AG09309 (cell line): ENCODE measurements around the gene XRN2.
A peak's percentile ranks its signal among the peaks of the same experiment; 100 is the strongest.

Source experiments
- DNase-seq: peaks from one replicate; pipeline ENCODE4 v3.0.0-alpha.2; 2010; ENCODE audit warnings: low read depth
- H3K4me3 ChIP-seq: 2 replicates; pipeline ENCODE4 v1.5.1; 2011; ENCODE audit warnings: mild to moderate bottlenecking, low read depth, low read length, moderate library complexity; ENCODE audit not compliant: control insufficient read depth
- TF ChIP-seq, protein P1 (sequence below): IDR thresholded peaks from 2 replicates; pipeline ENCODE4 v1.5.1; 2011; ENCODE audit warnings: mild to moderate bottlenecking, low read depth, low read length, inconsistent platforms; ENCODE audit not compliant: insufficient read depth, control insufficient read depth; ENCODE audit errors: missing control alignments

The XRN2 gene

DNA sequence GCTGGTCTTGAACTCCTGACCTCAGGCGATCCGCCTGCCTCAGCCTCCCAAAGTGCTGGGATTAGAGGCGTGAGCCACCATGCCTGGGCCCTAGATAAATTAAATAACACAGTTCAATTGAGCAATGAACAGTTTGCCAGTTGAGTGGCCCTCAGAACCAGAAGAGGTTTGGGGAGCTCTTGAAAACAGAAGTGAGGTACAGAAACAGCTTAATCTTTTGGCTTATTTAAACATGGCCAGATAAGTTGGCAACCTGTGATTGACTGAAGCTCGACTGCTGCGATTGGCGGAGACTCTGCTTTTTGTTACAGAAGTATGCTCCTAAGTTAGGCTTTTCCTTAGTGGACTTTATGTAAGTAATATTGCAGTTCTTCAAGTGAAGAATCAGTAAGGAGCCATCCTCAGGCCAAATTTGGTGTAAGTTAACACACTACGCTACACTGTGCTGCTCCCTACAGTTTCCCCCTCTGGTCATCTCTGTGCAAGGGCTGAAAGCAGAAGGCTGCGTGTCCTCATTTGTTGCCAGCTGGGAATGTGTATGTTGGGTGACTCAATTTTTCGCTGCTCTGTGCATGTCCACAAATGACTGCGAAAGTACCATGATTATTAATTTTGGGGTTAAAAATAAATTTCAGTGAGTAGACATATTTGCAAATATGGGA is 9.8 kb downstream of the XRN2 start:
- no peak for DNase-seq
- TF ChIP-seq, protein P1, sequence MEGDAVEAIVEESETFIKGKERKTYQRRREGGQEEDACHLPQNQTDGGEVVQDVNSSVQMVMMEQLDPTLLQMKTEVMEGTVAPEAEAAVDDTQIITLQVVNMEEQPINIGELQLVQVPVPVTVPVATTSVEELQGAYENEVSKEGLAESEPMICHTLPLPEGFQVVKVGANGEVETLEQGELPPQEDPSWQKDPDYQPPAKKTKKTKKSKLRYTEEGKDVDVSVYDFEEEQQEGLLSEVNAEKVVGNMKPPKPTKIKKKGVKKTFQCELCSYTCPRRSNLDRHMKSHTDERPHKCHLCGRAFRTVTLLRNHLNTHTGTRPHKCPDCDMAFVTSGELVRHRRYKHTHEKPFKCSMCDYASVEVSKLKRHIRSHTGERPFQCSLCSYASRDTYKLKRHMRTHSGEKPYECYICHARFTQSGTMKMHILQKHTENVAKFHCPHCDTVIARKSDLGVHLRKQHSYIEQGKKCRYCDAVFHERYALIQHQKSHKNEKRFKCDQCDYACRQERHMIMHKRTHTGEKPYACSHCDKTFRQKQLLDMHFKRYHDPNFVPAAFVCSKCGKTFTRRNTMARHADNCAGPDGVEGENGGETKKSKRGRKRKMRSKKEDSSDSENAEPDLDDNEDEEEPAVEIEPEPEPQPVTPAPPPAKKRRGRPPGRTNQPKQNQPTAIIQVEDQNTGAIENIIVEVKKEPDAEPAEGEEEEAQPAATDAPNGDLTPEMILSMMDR, result no peak
- no peak overlapping the region for H3K4me3 ChIP-seq

DNA sequence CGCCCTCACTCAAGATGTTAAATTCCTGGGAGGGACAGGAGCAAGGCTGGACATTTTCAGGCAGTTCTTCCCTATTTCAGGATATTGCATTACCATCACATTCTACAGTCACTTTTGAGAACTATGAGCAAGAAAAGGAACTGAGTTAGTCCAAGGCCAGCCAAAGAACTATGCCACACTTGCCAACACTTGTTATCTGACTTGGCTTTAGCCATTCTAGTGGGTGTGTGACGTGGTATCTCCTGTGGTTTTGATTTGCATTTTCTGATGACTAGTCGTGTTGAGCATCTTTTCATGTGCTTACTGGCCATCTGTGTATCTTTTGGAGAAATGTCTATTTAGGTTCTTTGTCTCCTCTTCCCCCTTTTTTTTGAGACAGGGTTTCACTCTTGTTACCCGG is 12.0 kb downstream of the XRN2 start:
- TF ChIP-seq, protein P1, result no peak
- DNase-seq, result peak; percentile 79
- no peak overlapping the region for H3K4me3 ChIP-seq

DNA sequence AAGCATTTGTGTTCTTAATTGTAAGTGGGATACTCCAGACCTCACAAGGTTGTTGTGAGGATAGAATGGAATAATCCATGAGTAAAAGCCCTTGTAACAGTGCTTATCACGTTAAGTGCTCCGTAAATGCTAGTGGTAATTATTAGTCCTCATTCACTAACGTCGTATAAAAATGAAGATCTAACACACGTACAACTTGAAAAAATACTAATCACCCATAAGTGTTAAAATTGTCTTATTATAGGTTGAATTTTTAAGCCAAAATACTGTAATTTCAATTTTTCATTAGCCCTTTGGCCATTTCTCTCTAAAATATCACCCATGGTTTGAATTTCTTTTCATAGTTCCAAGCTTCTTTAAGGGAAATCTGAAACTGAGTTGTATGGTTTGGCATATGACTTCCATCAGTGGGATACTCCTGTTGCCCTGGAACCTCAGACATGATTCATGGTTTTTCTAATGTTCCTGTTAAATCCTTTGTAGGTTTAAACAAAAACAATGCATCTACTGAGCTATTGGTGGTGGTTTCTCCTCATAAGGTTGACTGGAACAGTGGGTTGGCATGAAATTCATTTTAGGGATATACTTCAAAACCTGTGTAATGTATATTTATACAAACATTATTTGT is 19.1 kb downstream of the XRN2 start:
- DNase-seq, result no peak
- TF ChIP-seq, protein P1, result no peak
- no peak overlapping the region for H3K4me3 ChIP-seq

DNA sequence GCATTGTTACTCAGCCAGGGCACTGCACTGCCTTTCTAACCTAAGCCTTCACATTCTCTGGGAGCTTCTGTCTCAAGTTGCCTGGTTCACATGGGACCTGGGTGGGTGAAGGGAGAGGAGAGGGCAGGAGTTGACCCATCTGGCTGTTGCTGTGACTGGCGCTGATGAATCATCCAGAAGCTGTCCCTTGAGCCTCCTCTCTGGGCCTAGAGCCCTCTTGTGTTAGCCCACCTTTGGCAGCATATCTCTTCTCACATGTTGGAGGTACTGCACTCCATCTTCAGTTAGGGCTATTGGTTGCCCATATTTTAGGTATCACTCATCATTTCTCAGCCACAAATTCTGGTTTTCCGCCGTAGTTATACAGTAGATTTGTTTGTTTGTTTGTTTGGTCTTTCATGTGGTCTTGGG is 19.8 kb downstream of the XRN2 start:
- no peak for DNase-seq
- TF ChIP-seq, protein P1, result no peak
- H3K4me3 ChIP-seq, result no peak overlapping the region

DNA sequence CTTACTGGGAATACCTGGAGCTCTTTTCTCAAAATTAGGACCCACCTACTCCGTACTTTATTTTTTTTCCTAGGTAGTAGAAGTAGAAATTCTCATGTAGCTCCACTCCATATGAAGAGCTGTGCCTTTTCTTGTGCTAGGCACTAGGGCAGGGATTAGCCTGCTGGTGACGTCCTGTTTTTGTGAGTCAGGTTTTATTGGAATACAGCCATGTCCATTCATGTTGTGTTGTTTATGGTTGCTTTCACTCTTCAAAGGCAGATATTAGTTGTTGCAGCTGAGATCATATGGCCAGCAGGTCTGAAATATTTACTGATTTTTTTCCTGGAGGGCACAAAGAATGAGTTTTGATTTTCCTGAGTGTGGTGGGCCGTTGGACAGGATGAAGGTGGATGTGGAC is 20.5 kb downstream of the XRN2 start:
- no peak for DNase-seq
- no peak overlapping the region for H3K4me3 ChIP-seq
- TF ChIP-seq, protein P1, result no peak

DNA sequence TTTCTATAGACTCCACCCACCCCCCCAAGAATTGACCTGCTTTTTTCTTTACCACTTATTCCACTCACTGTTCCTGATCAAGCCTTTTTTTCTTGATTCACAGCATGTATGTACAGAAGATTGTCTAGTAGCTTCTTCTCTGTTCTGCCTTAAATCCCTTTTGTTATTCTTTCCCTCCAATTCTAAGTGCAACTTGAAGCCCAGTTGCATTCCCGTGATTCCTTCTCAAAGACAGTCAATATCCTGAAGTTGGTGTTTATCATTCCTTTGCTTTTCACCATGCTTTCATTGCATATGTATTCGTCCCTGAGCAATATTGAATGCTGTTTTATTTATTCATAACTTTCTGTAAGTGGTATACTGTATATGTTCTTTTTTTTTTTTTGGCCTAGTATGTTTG is 21.0 kb downstream of the XRN2 start:
- no peak for DNase-seq
- H3K4me3 ChIP-seq, result no peak overlapping the region
- TF ChIP-seq, protein P1, result no peak

DNA sequence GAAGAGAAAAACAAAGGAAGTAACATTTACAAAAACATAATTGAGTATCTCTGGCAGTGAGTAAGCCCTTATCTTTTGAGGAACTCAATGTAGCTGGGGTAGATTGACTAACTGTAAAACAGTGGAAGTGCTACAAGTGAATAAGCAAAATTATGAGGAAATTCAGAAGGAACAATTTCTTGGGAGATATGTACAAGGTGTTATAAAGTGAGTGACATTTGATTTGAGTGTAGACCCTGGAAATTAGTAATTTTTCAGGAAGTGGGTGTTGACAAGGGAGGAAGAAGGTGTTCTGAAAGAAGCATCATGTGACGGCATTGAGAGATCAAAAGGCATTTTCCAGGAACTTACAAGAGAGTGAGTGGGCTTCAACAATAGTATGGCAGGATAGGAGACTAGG is 22.2 kb downstream of the XRN2 start:
- TF ChIP-seq, protein P1, result no peak
- no peak overlapping the region for H3K4me3 ChIP-seq
- DNase-seq, result no peak
